ENCODE measurements around the gene RB1.

Gene RB1

DNA sequence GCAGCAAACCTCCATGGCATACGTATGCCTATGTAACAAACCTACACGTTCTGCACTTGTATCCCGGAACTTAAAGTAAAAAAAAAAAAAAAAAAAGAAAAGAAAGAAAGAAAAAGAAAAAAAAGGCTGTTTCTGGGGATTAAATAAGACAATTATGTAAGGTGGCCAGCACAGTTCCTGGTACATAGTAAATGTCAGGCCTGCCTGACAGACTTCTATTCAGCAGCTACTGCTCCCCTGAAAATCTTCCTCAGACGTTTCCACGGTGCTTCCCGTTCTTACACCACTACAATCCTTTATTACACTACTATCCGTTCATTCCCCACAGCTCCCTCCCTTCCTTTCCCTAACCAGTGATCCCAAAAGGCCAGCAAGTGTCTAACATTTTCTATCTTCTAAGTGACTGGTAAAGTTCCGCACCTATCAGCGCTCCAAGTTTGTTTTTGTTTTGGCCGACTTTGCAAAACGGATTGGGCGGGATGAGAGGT lies 636 bp upstream of the RB1 start:
- Histone ChIP-seq H3K4me3 (ENCODE audit: low read depth, low read length) (peak overlapping the region; percentile 90), H3K36me3 (no peaks in the 10 kb centered on the region), H3K27me3 (no peaks in the 10 kb centered on the region), H3K9me3 (no peaks in the 10 kb centered on the region), H3K4me1 (peaks cover 13% of the 10 kb centered on the region)
- DNase-seq, result no peak
- TF ChIP-seq, protein P1, sequence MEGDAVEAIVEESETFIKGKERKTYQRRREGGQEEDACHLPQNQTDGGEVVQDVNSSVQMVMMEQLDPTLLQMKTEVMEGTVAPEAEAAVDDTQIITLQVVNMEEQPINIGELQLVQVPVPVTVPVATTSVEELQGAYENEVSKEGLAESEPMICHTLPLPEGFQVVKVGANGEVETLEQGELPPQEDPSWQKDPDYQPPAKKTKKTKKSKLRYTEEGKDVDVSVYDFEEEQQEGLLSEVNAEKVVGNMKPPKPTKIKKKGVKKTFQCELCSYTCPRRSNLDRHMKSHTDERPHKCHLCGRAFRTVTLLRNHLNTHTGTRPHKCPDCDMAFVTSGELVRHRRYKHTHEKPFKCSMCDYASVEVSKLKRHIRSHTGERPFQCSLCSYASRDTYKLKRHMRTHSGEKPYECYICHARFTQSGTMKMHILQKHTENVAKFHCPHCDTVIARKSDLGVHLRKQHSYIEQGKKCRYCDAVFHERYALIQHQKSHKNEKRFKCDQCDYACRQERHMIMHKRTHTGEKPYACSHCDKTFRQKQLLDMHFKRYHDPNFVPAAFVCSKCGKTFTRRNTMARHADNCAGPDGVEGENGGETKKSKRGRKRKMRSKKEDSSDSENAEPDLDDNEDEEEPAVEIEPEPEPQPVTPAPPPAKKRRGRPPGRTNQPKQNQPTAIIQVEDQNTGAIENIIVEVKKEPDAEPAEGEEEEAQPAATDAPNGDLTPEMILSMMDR (IDR thresholded peaks at IDR 0.05; ENCODE audit: low read depth, low read length), result no peak

DNA sequence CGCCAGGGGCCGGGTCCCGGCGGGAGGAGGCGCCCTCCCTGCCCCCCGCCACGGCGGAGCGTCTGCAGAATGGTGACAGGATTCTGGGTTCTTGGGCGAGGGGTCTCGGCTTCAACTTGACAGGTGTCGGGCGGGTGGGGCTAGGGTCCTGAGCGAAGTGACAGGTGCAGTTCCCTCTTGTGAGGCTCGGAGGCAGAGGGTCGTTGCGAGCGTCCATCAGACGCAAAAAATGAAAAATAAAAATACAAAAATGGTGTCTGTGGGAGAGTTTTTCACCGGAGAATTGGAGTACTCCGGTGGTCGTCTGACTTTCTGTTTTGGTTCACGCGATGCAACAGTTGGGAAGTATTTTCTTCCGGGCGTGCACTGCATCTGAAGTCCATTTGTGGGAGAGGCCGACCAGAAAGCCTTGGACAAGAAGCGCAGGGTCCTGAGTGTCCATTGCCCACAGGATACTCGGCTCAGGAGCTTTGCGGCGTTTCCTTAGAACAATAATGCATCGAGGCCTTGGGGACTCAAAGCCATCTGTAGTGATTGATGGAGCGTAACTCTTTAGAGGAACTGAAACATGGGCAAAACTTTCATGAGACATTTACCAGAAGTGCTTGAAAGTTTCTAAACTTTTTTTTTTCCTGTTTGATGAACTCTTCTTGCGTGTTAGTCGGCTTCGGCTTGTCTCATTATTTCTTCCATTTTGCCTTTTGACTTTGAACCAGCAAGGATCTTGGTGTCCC lies 759 bp downstream of the RB1 start:
- Histone ChIP-seq H3K36me3 (no peaks in the 10 kb centered on the region), H3K9me3 (no peaks in the 10 kb centered on the region), H3K4me1 (peaks cover 13% of the 10 kb centered on the region), H3K27me3 (no peaks in the 10 kb centered on the region), H3K4me3 (ENCODE audit: low read depth, low read length) (peak overlapping the region; percentile 90)
- TF ChIP-seq, protein P1 (IDR thresholded peaks at IDR 0.05; ENCODE audit: low read depth, low read length), result no peak
- DNase-seq, result peak; percentile 39

DNA sequence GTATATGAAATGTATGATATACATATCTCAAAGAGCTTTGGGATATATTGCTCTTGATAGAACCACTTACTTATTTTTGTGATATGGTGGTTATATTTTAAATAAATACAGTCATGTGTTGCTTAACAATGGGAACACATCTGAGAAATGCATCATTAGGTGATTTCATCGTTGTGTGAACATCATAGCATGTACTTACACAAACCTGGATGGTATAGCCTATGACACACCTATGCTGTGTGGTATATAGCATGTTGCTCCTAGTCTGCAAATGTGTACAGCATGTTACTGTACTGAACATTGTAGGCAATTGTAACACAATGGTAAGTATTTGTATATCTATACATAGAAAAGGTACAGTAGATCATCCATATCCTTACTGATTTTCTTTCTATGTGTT lies 7.7 kb downstream of the RB1 start:
- no peaks in the 10 kb centered on the region for H3K4me1 ChIP-seq
- peaks cover 5% of the 10 kb centered on the region; the same call in 1 of the 2 replicates for H3K36me3 ChIP-seq

DNA sequence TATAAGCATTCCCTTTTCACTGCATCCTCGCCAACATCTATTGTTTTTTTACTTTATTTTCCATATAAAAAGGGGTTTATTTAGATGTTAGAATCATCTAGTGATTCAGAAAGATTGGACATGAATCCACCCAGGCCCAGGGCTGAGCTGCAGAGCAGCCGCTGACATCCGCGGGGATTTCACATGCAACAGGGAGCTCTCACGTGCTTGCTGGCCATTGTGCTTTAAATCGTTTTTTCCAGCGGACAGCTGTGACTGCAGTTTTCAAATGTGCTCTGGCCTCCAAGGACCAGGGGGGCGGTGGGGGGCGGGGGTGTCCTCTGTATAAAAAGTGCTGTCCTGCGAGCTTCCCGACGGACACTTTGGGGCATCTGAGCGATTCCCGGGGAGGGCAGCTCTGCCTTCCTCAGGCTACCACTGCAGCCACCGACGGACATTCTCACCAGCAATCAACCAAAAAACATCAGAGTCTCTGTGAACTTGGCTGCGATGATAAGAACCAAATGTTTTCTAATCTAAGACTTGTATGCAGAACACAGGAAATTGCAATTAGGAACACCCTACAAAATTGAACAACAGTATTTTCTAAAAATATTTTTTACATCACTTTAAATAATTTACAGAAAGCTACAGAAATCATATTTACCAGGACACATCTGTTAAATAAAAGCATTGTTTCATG lies 12.6 kb downstream of the RB1 start:
- Histone ChIP-seq H3K4me1 (no peaks in the 10 kb centered on the region), H3K36me3 (peaks cover 12% of the 10 kb centered on the region), H3K9me3 (no peaks in the 10 kb centered on the region), H3K27me3 (no peaks in the 10 kb centered on the region), H3K4me3 (ENCODE audit: low read depth, low read length) (no peak overlapping the region)
- TF ChIP-seq, protein P1 (IDR thresholded peaks at IDR 0.05; ENCODE audit: low read depth, low read length), result no peak
- DNase-seq, result no peak

More for the DNA sequence above, 7.7 kb downstream of the RB1 start:
- H3K4me3 ChIP-seq (ENCODE audit: low read depth, low read length), result no peak overlapping the region
- TF ChIP-seq, protein P1 (IDR thresholded peaks at IDR 0.05; ENCODE audit: low read depth, low read length), result no peak
- no peak for DNase-seq
- no peaks in the 10 kb centered on the region for H3K9me3 ChIP-seq
- no peaks in the 10 kb centered on the region for H3K27me3 ChIP-seq

DNA sequence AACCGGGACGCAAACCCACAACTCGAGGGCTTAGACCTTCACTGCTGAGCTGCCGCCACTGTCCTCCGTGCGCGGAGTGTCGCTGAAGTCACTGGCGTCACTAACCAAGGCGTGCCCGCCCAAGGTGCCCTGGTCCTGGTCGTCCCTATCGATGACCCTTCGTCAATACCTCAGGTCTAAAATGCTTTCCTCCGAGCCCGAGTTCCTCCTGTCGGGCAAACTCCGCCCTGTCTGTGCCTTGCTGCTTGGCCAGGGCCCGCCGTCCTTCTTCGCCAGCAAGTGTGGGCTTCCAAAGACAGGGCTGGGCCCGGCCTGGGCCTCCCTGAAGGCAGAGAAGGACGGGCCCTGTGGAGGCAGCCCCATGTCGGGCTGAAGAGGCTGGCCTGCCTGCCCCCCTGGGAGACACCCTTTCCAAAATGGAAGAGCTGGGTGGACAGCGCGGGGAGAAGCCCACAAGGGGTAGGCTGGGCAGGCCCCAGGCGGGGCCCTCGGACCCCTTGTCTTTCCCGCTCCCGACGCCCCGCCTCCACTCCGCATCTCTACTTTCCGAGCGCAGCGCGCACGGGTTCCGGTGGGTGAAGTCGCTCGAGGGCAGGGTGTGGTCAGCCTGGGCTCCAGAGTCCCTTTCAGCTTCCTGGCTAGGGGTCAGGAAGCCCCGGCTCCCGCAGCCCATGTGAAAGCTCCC lies 13.4 kb downstream of the RB1 start:
- H3K4me3 ChIP-seq (ENCODE audit: low read depth, low read length), result no peak overlapping the region
- H3K9me3 ChIP-seq, result no peaks in the 10 kb centered on the region
- no peak for DNase-seq
- TF ChIP-seq, protein P1 (IDR thresholded peaks at IDR 0.05; ENCODE audit: low read depth, low read length), result no peak
- peaks cover 7% of the 10 kb centered on the region for H3K36me3 ChIP-seq
- H3K27me3 ChIP-seq, result no peaks in the 10 kb centered on the region
- H3K4me1 ChIP-seq, result no peaks in the 10 kb centered on the region
